ENCODE data around the gene PIGO.

The PIGO gene

DNA sequence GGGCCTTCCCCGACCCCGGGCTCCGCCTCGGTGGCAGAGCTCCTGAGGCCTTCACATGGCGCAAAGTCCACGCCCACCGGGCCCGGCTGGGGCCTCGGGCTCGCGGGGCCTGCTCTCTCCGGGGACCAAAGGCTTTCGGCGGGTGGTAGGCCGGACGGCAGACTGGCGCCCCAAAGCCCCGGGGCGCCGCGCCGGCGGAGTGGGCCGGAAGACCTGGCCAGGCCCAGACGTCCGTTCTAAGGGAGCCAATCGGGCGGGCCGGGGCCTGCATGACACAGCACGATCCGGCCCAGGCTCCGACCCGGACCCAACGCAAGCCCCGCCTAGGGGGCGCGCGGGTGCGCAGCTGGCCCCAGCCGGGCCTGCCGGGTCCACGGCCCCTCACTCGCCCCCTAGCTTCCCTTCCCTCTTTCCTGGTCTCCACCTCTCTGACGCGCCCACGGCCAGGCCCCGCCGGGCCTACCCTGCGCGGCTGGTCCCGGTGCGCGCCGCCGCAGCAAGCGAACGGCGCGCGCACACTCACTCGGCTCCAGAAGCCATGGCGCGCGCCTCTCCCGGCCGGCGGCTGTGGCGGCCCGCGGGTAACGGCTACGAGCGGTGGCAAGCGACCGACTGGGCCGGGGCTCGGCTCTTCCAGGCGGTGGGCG, 24.5 kb downstream of the PIGO start:
- DNase-seq (ENCODE audit: low spot score) = peak; percentile 91

DNA sequence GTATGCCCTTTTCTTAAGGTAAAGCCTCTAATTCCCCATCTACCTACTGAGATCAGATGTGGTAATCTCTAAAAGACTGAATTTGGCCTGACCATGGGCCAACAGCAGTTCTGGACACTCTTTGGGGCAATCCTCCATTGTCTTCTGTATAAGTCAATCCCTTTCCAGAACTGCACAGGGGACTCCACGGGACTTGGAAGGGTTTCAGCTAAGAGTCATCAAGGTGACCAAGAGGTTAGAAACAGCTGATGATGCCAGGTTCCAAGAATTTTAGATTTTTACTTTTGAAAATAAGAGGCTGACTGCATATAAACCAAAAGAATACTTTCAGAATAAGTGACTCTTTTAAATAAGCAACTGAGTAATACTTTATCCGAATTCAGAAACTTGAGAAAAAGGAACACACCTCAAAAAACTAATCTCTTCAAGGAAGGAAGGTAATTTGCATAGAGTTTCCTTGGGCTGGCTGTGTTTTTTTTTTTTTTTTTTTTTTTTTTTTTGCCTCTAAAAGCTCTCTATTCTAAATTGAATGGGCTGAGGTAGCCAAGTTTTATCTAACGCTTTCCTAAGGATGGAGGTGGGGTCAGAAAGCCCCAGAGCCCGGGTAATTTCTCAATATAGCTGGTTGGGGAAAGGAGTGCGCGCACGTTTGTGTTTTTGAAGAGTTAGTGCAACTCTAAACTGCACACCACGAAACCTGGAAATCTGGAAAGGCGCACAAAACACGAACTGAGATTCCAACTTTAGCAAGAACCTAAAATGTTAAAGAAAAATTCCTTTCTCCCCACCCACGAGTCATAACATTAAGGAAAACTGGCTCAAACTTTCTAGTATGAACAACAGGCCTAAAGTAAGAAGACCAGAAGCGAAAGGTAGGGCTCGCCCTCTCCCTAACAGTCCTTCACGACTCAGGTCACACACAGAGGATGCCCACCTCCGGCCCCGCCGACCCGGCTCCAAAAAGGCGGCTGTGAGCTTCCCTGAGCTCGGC, 25.3 kb downstream of the PIGO start:
- no peak for DNase-seq (ENCODE audit: low spot score)

DNA sequence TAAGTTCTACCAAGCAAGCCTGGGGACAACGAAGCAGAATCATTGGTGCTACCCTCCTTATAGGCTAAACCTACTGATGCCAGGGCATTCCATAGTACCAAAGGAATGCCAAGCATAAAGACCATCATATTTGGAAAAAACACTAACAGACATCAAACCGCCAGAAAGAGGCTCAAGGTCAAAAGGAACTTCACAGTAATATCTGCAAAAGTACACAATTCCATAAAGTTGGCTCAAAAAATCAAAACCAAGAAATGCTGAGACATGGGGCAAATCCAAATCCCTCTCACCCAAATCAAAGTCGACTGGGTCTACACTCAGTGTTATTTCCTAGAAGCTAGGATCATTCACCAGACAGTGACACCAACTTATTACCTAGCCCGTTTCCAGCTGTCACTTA, 27.4 kb downstream of the PIGO start:
- DNase-seq (ENCODE audit: low spot score) = no peak

DNA sequence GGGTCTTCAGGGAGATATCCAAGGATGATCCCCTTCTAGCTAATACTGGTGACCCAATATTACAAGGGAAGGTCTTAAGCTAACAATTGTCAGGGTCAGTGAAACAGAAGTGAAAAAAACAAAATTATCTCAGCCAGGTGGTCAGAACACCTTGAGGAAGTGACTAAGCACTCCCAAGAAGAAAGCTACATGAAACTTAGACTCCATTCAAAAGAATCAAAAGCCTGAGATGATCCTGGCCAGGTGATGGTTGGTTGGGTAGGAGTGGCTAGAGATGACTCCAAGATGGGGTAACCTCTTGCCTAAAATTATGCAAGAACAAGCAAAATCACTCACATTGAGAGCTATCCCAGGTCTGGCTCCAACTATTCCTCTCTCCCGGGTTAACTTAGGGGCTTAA, 29.3 kb downstream of the PIGO start:
- no peak for DNase-seq (ENCODE audit: low spot score)

DNA sequence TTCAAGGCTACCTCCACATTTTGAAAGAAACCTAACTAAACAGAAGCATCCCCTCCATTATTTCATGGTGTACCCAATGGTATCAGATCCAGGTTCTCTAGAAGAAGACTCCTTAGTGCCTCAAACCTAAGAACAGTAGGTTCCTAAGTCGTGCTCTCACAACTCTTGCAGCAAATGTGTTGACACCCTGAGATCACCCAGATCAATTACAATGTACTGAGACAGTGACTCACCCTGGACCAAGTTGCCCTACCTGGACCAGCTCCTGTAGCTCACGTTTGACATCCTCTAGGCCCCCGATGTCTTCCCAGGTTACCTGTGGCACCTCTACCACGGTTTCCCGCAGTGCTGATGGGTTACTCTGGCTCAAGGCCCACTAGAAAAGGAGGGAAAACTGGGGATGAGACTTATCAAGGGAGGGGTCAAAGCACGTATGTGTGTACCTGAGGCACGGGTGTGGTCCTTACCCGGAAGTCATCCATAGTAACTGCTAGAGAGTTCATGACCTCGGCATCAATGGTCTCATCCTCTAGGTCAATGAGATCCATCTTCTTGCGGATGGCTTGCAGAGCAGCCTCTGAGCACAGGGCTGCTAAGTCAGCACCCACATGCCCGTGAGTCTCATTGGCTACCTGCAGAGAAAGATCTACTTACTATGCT, 35.7 kb downstream of the PIGO start:
- DNase-seq (ENCODE audit: low spot score) = no peak

DNA sequence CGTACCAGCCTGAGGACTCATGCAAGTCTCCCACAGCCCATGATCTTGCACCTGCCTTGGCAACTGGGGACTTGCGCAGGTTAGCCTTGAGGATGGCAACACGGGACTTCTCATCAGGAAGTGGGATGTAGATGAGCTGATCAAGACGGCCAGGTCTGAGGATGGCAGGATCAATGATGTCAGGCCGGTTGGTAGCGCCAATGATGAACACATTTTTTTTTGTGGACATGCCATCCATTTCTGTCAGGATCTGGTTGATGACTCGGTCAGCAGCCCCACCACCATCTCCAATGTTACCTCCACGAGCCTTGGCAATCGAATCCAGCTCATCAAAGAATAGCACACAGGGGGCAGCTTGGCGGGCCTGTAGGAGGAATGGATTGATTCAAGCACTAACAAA, 37.0 kb downstream of the PIGO start:
- no peak for DNase-seq (ENCODE audit: low spot score)

DNA sequence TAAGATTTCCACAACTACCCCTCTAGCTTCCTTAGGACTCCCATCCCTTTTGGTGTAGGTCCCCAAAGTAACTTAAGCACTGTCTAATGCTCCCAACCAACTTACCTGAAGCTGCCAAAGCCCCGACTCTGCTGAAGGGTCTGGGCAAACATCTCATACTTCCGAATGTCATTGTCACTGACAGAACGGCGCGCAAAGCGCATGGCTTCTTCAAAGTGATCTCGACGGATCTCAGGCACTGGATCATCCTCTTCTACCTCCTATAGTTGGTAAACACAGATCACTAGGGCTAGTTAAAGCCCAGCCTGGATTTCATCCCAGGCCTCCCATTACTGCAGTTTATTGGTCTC, 39.1 kb downstream of the PIGO start:
- DNase-seq (ENCODE audit: low spot score) = no peak

DNA sequence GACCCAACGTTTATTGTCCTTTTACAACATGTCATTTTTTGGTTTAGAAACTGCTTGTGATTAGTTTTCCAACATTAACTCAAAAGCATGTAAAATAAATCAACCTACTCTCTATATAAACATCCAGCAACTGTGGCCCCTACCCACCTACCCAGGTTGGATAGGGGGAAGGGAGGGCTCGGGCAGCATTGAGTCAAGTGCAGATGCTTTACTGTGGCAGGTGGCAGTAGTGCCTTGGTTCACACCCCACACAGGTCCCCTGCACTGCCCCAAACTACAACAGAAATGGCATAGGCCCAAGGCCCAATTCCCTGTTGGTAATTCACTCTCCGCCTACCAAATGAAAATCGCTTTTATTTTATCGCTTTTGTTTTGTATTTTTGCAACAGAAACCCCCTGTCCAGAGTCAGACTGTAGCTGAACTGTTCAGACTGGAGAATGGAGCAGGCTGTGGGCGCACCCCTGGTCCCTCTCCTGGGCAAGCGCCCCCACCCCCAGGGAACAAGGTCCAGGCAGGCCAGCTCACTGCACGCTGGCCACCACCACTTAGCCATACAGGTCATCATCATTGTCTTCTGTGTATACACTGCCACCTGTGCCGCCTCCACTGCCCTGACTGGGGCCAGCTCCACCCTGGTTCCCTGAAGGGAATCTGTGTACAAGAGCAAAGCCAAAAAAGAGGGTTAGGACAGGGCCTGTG, 39.7 kb downstream of the PIGO start:
- no peak for DNase-seq (ENCODE audit: low spot score)

DNA sequence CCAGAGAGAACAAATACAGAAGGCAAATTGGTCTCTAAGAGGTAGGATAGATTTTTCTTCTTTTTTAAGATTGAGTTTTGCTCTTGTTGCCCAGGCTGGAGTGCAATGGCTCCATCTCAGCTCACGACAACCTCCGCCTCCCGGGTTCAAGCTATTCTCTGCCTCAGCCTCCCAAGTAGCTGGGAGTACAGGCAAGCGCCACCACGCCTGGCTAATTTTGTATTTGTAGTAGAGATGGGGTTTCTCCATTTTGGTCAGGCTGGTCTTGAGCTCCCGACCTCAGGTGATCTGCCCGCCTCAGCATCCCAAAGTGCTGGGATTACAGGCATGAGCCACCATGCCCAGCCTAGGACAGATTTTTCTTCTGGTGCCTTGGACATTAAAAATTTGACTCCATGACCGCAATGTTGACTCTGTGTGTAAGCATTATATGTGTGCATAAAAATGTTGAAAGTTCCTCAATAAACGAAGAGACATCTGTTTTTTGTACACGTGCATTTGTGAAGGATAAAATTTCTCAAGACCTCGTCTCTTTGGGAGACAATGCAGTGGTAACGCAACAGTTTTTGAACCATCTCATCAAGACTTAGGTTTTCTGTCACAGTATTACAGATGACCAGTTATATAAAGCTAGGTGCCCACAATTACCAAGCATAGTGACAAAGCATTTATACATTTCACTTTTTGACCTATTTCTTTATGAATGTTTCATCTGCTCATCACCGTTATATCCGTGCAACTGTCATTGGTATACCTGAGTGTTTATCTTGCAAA, 41.3 kb downstream of the PIGO start:
- DNase-seq (ENCODE audit: low spot score) = no peak

DNA sequence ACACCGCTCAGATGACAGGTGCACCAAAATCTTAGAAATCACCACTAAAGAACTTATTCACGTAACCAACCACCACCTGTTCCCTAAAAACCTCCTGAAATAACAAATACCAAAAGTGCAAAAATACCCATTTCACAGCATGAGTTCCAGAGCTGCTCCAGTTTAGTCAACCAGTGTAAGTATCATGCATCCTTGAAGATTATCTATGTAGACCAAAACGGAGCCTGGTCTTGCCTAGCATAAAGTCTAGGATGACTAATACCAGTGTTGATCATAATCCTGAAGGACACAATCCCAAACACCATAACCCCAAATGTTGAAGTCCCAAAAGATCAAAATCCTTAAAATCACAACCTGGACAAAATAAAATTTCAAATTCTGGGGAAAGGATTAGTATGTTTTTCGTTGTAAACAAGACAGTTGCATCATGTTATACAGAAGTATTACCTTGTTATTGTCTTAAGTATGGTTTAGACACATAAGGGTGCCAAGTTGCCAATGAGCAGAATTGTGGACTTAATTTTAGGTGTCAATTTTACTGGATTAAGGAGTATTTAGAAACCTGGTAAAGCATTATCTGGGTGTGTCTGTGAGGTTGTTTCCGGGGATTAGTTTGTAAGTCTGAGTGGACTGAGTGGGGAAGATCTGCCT, 42.1 kb downstream of the PIGO start:
- no peak for DNase-seq (ENCODE audit: low spot score)

DNA sequence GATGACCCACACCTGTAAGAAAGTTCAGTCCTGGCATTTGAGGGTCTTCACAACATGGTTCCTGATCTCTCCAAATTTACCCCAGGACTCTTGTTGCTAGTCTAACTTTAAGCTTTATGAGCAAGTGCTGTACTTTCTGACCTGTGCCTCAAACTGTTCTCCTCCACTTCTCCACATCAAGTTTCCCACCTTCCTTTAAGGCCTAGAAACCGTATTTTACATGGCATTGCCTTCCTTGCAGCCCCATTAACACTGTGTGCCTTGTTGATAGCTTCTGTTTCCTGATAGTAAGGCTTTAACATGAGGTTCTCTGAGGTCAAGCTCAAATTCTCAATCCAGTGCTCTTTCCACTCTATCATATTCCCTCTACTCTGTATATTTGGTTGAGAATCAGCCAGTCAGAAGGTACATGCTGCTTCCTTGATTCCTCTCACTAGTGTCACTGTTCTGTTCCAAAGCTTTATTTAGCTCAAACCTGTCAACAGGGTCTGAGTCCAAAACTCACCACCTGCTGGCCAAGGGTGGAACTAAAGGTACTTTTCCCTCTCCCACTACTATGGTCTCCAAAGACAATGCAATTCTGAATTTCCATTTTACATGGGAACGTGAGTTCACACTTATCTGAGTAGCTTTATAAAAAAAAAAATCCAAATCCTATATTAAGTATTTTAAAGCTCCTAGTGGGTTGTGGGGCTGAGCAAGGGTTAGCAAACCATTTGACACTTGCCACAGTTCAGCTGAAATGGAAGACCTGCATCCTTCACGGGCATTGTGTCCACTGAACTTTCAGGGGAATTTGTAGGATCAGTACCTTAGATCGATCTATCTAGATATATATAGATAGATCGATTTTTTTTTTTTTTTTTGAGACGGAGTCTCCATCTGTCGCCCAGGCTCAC, 45.1 kb downstream of the PIGO start:
- DNase-seq (ENCODE audit: low spot score) = peak; percentile 52

DNA sequence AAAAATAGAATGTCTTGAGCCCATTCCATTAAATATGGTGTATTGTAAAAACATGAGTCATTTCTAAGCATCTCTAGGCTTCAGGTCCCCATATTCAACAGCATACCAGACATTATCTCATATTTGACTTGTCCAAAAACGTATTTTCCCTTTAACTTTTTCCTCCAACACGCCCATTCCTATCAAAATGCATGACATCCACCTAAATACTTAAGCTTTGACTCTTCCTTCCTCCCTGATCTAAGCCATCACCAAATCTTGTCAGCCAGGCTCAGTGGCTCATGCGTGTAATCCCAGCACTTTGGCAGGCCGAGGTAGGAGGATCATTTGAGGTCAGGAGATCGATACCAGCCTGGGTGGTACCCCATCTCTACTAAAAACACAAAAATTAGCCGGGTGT, 47.9 kb downstream of the PIGO start:
- DNase-seq (ENCODE audit: low spot score) = no peak

DNA sequence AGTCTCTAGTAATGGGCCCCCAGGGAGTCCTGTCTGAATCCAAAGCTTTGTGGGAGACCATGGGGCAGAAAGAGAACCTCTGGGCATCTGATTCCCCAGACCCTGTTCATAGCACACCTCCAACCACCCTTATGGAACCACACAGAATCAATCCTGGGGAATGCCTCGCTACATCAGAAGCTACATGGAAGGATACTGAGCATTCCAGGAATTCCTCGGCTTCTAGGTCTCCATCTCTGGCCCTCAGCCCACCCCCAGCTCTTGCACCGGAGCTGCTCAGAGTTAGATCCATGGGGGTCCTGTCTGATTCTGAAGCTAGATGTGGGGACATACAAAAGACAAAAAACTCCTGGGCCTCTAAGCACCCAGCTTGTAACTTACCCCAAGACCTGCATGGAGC, 52.3 kb downstream of the PIGO start:
- no peak for DNase-seq (ENCODE audit: low spot score)

DNA sequence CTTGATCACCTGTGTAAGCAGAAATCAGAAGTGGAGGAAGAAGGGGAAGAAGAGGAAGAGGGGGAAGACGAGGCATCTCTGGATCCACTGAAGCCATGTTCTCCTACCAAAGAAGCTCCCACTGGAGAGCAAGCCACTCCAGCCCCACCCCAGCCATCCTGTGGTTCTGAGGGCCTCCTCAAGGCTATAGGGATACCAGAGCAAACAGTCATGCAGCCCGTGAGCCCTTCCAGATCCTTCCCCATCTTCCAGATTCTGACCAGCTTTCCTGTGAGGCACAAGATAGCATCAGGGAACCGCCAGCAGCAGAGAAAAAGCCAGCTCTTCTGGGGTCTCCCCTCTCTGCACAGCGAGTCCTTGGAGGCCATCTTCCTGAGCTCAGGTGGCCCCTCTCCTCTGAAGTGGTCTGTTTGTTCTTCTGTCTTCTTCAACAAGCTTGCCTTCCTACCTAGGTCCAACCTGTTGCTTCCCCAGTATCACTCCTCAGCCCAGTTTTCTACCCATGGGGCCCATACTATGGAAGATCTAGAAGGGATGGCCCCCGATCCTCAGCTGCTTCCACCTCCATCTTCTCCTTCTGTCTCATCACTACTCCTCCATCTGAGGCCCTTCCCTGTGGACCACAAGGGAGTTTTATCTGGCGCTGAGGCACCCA, 53.4 kb downstream of the PIGO start:
- DNase-seq (ENCODE audit: low spot score) = no peak

DNA sequence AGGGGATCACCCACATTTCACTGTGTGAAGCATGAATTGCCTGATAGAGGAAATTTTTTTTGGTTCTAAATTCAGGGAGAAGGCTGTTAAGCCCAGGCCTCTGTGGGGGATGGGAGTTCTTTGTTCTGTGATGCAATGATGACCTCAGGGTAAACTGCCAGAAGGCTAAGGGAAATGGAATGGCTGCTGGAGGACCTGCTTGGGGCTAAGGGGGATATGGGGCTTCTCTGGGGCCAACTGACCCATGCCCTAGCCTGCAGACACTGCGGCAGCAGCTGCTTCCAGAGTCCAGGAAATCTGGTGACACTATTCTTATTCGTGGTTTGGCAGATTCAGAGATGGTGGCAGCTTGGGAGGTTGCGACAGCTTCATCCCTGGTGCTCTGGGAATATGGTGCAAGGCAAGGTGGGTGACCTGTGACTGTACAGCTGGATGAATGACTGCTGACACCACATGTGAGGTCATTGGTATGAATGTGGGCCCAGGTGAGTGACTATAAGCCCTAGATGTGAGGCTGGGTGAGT, 54.2 kb downstream of the PIGO start:
- DNase-seq (ENCODE audit: low spot score) = peak; percentile 37

All from AG20443 (cell line).